Epithelial cell of proximal tubule (primary cell): ENCODE measurements around the gene RHOH. TPM values are rescaled to one million over a fixed set of nuclear protein-coding genes. Genes with fewer than 3 reads are reported as not detected.

Experiments
- DNase-seq: peaks from one replicate; pipeline ENCODE4 v3.0.0-alpha.2; 2011; ENCODE audit warnings: low read depth
- H3K4me3 ChIP-seq: 2 replicates; pipeline ENCODE4 v1.5.1; 2011; ENCODE audit warnings: low read depth, mild to moderate bottlenecking, low read length
- total RNA-seq: library from RNA; depleted of rRNA; stranded (reverse); fragments of >200 nt; gene quantifications from 2 replicates; pipeline ENCODE4 v1.2.3, GENCODE V29; 2015
- TF ChIP-seq, protein P1 (sequence below): conservative IDR thresholded peaks from 2 replicates; pipeline ENCODE4 v1.5.1; 2012; ENCODE audit warnings: low read depth, mild to moderate bottlenecking, low read length

The RHOH gene
- total RNA-seq, 1 donor from 2014 or later, result not detected

DNA sequence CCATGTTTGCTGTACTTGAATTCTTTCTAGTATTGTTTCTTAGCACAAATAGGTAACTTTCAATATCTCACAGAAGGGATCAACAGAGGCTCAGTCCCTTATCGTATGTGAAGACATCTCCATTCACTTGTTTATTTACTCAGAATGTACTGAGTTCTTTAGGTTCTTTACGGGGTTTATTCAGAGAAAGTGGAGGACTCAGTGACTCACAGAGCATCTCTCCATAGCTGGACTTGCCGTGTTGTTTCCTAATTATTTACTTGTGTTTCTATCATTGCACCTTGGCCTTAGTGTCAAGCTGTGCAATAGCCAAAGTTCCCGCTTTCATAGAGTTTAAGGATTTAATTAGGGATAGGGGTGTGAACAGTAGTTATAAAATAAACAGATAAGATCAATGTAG is 57.1 kb downstream of the RHOH start:
- no peak for DNase-seq
- TF ChIP-seq, protein P1, sequence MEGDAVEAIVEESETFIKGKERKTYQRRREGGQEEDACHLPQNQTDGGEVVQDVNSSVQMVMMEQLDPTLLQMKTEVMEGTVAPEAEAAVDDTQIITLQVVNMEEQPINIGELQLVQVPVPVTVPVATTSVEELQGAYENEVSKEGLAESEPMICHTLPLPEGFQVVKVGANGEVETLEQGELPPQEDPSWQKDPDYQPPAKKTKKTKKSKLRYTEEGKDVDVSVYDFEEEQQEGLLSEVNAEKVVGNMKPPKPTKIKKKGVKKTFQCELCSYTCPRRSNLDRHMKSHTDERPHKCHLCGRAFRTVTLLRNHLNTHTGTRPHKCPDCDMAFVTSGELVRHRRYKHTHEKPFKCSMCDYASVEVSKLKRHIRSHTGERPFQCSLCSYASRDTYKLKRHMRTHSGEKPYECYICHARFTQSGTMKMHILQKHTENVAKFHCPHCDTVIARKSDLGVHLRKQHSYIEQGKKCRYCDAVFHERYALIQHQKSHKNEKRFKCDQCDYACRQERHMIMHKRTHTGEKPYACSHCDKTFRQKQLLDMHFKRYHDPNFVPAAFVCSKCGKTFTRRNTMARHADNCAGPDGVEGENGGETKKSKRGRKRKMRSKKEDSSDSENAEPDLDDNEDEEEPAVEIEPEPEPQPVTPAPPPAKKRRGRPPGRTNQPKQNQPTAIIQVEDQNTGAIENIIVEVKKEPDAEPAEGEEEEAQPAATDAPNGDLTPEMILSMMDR, result no peak
- no peak overlapping the region for H3K4me3 ChIP-seq

GRCh38 chr4:40254608-40255392 is 58.0 kb downstream of the RHOH start:
- no peak for DNase-seq
- no peak overlapping the region for H3K4me3 ChIP-seq
- TF ChIP-seq, protein P1, result no peak

- TF ChIP-seq, protein P1, result no peak
- H3K4me3 ChIP-seq, result no peak overlapping the region
- peak; percentile 87 for DNase-seq
Observed at GRCh38 chr4:40255393-40256281, 58.8 kb downstream of the RHOH start.

DNA sequence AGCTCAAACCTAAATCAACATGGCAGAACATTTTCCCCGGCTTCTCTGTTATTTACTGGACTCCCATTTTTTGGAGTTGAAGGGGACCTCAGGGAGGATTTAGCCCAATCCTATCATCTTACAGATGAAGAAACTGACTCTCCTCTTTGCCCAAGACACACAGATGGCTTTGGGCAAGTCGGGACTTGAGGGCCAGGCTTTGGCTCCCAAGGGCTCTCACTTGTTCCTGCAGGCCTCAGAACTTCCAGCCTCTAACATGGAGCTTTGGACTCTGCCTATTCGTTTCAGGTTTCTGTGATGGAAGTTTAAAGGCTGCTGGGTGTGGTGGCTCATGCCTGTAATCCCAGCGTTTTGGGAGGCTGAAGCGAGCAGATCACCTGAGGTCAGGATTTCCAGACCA is 59.5 kb downstream of the RHOH start:
- no peak overlapping the region for H3K4me3 ChIP-seq
- TF ChIP-seq, protein P1, result no peak
- no peak for DNase-seq

DNA sequence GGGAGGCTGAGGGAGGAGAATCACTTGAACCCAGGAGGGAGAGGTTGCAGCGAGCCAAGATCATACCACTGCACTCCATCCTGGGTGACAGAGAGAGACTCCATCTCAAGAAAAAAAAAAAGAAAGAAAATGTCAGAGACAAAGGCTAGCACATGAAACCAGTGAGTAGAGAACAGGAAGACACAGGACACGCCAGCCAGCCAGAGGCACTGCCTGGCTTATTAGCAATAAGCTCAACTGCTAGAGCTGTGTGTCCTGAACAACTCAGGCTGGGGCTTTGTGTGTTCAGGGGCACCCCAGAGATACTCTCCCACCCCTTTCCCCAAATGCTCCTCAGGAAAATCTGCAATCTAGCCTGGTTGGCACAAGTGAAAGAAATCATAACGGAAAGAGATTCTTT is 60.0 kb downstream of the RHOH start:
- no peak for DNase-seq
- H3K4me3 ChIP-seq, result no peak overlapping the region
- TF ChIP-seq, protein P1, result no peak

- DNase-seq, result no peak
- TF ChIP-seq, protein P1, result no peak
Observed at GRCh38 chr4:40258627-40259026, 61.8 kb downstream of the RHOH start.

More at GRCh38 chr4:40258627-40259026, 61.8 kb downstream of the RHOH start:
- H3K4me3 ChIP-seq, result no peak overlapping the region
